Middle frontal gyrus (tissue), 1 donor: Measurements from ENCODE around the gene RELN.

Source experiments
- DNase-seq: peaks from one replicate; pipeline ENCODE4 v3.0.0-alpha.2; 2015; ENCODE audit warnings: low spot score; ENCODE audit errors: extremely low spot score

Gene RELN

DNA sequence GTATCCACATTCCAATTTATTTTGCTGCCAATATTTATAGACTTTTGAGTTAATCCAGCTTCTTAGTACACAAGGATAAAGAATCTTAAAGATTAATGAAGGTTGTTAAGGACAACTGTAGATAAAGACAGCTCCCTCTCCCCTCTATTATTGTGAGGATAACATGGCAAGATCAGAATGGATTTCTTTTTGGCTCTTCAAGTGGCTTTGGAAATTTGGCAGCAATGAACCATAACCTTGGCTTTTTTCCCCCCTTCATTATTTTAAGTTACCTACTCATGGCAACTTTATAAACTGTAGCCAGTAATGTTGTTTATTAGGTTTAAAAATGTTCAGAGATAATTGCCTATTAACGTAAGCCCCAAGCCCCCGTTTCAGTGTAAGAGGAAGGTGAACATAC lies 412.4 kb downstream of the RELN start:
- DNase-seq, result no peak

GRCh38 chr7:103576641-103577040 lies 412.8 kb downstream of the RELN start:
- no peak for DNase-seq

GRCh38 chr7:103574576-103574975 lies 414.9 kb downstream of the RELN start:
- DNase-seq, result no peak

DNA sequence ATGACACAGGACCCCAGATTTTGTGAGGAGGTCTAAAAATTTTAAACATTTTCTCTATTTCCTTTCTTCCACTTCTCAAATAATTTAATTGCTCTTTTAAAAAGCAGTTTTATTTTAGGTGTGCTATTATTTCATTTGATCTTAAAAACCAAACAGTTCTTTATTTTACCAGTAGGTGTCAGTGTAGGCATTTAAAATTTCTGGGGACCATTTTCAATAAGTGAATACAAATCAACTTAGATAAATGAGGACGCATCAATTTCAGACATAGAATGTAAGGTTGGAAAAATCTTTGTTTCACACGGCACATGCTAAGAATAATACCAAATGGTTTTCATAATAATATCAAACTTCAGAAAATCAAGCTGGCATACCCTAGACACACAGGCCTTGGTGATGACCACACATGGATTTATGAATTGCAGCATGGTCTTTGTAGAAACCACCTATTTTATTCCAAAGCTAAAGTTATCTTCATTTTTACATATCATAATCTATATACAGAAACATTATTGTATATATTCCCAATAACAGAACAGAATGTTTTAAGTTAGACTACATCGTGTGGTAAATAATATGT lies 415.9 kb downstream of the RELN start:
- peak; percentile 49 for DNase-seq

- no peak for DNase-seq
Measured at GRCh38 chr7:103571586-103571985, 417.9 kb downstream of the RELN start.

- DNase-seq, result no peak
Measured at GRCh38 chr7:103569621-103570305, 419.7 kb downstream of the RELN start.

DNA sequence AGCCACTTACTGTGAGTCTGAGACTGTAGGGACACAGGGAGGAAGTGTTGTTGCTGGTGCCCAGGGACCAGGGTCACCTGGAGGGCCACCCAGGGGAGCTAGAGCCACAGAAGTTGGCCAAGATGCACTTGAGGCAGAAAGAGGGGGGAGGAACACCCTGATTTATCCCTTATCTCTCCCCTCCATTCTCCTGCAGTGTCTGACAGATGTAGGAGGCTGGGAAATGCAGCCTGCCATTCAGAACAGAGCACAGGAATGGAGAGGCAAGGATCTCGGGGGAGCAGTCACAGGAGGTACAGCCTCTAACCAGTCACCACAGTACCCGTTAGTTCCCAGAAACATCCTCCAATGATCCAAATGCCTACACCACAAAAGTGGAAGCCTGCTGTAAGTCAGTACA lies 425.0 kb downstream of the RELN start:
- no peak for DNase-seq

DNA sequence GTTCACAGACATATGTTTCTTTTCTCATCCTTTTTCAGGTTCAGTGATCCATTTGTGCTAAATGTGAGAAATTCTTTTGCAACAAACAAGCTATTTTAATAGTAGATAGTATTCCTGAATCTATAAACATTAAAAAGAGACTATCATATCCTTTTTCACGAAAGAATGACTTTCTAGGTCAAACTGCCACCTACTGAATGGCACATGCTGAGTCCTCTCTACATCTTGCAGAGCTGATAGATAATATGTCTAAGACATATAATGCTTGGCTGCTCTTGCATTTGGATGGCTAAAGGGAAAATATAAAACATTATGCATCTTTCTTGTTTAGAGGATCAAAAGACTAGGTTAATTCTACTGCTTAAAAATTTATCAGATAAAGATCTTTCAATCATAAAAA lies 429.3 kb downstream of the RELN start:
- DNase-seq, result no peak

DNA sequence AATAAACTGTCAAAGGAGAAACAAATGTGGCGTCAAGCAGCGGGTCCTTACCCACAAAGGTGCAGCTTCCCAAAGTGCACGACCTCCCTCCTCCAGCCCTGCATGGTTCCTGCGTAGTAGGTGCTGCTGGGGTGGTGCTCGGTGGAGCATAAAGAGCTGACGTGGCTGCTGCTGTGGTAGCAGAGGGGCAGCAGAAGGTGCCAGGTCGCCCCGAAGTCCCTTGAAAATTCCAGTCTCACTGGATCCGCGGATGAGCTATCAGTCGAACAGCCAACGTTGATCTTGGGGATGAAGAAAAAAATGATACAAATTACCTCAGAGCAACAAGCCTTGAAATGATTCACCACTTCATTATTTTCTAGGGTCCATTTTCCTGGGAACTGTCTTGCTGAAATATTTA lies 438.4 kb downstream of the RELN start:
- no peak for DNase-seq

- no peak for DNase-seq
Measured at GRCh38 chr7:103549786-103550185, 439.7 kb downstream of the RELN start.

- no peak for DNase-seq
Measured at GRCh38 chr7:103547451-103548284, 441.8 kb downstream of the RELN start.

GRCh38 chr7:103542470-103542869 lies 447.0 kb downstream of the RELN start:
- no peak for DNase-seq

DNA sequence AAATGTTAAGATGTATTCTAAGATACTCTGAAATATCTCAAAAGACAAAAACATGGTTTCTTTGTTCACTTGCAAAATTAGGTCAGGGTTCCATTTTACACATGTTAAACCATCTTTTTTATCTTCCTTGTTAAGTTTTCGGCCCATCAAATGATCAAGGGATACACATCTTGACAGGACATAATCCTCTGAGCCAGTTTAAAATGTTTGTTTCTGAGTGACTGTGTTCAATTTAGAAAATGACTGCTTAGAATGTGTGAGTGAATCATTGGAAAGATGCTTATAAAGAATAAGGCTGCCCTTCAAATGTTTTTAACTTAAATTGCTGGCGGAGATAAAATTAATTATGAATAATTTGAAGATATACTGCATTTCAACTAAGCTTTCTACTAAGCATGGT lies 447.5 kb downstream of the RELN start:
- DNase-seq, result no peak

DNA sequence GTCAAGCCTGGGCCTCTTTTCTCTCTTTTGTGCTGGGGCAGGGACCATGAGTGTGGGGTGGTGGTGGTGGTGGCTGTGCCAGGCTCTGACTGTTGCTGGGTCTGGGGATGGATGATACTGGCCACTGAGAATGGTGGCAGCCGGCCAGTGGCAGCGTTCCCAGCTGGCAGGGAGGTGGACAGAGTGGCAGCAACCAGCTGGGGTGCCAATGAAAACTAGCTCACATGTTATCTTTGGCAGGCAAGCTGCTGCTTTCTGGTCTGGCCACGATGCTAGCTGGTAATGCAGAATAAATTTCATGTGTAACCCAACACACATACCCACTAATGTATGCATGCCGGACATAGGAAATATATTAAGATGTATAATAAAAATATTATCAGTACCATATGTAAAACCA lies 448.4 kb downstream of the RELN start:
- DNase-seq, result peak; percentile 80

- no peak for DNase-seq
Measured at GRCh38 chr7:103540338-103540737, 449.1 kb downstream of the RELN start.

- no peak for DNase-seq
Measured at GRCh38 chr7:103539875-103540274, 449.6 kb downstream of the RELN start.

DNA sequence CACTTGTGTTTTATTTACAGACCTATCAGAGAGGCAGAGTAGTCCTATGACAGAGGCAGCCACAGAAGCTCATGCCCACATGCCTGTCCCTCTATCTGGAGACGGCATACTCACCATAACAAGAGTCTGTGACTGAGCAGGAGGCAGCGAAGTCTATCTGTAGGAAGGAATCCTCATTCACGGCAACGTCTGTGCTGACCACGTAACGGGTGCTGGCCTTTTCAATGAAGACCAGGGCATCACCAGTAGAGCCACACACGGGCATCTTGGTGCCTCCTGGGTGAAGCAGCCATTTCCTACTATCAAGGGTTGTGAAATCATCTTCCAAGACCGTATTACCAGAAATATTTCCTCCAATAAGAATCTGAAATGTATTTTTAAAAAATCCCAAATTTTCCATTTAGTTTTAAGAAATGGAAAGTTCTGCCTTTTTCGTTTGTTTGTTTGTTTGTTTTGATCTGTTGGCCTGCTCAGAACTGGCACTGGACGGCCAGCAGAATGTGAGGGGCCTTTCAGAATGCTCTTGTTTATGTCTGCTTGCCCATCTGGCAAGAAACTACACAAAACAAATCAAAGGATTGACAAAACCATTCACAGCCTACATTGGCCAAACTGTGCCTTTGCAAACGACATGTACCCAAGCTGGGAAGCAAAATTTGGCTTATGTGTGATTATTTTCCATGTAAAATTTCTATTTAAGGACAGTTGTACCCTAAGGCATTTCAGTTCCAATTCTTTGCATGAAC lies 450.3 kb downstream of the RELN start:
- DNase-seq, result peak; percentile 37

GRCh38 chr7:103533761-103534160 lies 455.7 kb downstream of the RELN start:
- DNase-seq, result no peak

DNA sequence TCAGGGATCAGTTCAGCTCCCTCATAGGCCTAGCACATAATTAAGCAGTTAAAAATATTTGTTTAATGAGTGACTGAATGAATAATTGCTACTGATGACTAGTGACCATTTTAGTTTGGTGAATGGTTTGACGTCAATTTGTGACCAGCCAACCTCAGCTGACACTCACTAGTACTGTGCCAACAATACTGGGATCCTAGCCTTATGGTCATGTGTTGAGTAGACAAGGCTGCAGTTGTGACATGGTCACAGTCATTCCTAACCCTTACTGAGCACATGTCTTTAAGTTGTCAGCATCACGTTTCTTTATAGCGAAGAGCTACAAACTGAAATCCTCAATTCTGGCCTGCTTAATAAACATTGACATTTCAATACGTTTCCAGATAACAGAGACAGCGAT lies 456.5 kb downstream of the RELN start:
- DNase-seq, result peak; percentile 15

DNA sequence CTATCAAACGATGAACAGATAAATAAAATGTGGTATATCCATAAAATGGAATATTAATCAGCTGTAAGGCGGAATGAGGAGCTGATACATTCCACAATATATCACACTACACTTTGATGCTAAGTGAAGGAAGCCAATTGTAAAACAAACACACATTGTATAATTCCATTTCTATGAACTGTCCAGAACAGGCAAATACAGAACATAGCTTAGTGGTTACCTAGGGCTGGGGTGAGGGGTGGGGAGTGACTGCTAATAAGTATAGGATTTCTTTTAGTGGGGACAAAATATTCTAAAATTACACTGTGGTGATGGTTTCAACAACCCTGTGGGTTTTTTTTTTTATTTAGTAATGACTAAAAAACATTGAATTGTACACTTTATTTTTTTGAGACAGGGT lies 461.3 kb downstream of the RELN start:
- no peak for DNase-seq

- no peak for DNase-seq
Measured at GRCh38 chr7:103525937-103526336, 463.5 kb downstream of the RELN start.
